C1 segment of cervical spinal cord (tissue), 14 donors: ENCODE measurements around the gene GZF1.
"Not testable (repeated sequence)": the region's sequence is repeated elsewhere in the genome, so short reads cannot be mapped to it uniquely, and the experiment has no call there.

Experiments used
- DNase-seq, 14 donors: peaks; one replicate each; lab custom pipeline; 2025; lab: John Stamatoyannopoulos, UW

GZF1 gene

DNA sequence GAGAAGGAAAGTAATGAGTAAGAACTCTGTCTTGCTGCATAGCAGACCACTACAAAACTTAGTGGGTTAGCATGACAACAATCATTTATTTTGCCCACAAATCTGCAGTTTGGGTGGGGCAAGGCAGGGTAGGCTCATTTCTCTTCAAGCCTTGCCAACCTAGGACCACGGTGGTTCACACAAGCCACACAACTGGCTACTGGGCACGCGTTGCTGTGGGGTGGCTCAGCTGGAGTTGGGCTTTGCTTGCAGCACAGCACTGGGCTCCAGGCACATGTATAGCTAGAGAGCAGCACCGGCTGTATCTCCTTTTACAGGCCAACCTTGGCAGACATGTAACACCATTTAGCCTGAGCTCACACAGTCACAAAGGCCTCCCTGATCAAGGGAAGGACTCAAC is 16.0 kb upstream of the GZF1 start:
- DNase-seq, result no peak

DNA sequence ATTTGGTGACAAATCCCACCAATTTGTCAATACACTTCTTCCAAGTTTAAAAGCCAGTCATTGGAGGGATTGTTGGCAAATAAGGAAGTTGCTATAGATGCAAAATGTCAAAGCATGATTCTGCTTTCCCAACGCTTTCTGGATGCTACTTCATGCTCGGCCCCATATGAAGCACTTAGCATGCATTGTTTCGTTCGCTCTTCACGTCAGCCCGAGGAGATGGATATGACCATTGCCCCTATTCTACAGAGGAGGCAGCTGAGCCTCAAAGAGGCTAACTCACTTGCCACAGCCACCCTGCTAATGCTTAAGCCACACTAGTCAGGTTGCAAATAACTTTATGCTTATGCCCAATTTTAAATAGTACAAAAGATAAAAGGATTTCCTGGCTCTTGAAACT is 14.2 kb upstream of the GZF1 start:
- no peak for DNase-seq

DNA sequence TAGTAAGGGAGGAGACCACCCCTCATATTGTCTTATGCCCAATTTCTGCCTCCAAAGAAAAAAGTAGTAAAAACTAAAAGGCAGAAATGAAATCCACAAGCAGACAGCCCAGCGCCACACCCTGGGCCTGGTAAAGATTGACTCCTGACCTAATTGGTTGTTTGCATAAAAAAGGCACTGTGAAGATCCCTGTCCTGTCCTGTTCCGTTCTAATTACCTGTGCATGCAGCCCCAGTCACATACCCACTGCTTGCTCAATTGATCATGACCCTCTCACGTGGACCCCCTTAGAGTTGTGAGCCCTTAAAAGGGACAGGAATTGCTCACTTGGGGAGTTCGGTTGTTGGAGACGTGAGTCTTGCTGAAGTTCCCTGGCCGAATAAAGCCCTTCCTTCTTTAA is 13.5 kb upstream of the GZF1 start:
- DNase-seq, result not testable (repeated sequence)

DNA sequence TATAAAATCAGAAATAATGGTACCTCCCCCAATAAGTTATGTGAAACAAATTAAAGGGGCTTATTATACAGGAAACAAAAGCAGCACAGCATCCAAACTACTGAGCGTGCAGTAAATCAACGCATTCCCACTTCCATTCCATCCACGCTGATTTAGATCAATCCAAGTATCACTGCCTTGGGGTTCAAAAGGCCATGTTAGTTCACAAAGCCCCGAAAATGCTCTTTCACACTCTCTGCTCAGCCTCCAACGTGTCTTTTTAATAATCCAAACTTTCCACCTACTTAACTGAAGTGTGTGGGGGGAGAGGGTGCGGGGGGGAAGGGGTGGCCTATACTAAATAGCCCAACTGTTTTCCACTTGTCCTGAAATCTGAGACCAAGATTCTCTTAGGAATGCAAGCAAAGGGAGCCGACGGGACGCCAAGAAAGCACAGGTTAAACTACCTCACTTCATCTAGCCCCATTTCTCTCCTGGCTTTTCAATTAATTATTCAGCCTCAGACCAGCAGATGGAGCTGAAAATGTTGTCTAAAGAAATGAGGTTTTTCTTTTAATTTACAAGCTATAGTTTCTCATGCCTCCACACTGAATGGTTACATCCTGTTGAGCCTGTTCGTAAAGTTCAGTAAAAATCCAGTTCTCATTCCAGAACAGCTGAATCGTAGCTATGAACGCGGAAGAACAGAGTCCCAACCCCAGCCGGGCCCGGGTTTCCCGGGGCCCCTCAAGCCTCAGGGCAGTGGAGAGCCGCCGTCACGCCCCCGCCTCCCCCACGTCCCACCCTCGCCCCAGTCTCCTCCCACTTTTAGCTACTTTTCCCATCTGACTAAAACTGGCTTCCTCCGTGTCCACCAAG is 12.4 kb upstream of the GZF1 start:
- peak in 8 of 14 donors; percentile 54 to 93 (median 88) for DNase-seq

DNA sequence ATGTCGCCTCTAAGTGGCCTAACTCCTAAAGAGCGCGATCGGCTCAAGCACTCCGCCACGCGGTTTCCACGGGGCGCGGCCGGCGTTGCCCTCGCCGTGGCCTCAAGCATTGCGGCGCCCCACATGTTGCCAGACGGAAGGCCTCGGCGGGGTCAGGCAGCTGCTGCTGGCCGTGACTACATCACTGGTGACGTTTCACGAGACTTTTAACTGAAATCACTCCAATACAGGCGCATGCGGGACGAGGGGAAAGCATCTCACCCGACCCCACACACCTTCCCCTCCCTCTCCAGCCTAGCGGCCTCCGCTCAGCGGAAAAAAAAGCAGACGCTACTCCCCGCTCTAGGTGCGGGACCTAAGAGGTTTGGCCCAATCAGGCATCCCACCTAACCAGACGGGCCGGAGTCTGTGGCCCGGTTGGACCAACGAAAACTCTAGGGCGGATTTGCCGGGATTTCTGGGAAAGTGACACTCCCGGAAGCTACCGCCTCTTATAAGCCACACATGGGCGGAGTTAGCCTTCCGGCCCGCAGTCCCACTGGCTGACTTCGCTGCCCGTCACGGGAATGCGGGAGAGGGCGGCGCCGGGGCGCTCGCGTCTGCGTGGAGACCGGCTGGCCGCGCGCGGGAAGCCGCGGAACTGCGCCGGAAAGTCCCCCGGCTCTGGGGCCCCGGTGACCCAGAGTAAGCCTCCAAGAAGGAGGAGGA is 11.6 kb upstream of the GZF1 start, which contains the start of gene NXT1:
Gene NXT1 (plus strand): TSS at position 596 of the 708 bp plus-strand sequence. CDS start 3,251 bp downstream, outside the sequence.
- DNase-seq, result peak; percentile 76 to 99 (median 95)

DNA sequence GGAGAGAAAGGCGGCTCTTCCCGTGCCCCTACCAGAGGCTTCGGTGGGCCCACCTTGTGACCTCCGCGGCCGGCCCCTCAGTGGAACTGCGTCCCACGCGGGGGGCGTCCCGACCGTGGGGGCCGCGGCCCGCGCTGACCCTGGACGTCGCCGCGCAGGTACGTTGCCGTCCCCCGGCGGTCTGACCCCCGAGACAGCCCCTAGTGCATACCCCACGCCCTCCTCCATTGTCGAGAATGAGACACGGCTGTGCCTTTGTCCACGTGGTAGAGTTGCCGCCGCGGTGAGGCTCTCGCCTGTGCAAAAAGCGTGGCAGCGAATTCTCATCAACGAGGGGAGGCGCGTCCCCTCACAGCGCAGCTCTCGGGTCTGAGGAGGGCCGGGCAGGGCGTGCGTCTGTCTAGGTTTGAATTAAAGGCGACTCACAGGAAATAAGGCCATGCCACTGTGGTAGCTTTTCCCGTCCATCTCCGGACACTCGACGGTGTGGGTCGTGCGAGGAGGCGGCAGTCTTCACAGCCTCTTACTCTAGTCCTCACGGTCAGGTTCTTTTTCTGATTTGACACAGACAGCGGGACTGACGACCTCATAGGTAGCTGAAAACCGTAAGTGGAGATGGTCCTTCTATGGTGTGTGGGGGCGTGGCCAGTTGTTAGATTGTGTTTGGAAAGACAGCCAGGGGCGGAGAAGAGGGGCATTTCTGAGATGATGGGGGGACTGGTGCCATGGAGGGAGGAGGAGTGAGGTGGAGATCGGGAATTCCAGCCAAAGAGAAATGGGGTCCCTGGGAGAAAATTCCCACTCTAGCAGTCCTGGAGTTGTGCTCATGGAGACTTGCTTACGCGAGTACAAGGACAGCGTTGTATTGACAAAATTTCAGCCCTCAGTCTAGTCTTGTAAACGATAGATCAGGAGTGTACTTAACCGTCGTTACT is 10.8 kb upstream of the GZF1 start:
- DNase-seq, result peak in 11 of 14 donors; percentile 23 to 69 (median 49)

DNA sequence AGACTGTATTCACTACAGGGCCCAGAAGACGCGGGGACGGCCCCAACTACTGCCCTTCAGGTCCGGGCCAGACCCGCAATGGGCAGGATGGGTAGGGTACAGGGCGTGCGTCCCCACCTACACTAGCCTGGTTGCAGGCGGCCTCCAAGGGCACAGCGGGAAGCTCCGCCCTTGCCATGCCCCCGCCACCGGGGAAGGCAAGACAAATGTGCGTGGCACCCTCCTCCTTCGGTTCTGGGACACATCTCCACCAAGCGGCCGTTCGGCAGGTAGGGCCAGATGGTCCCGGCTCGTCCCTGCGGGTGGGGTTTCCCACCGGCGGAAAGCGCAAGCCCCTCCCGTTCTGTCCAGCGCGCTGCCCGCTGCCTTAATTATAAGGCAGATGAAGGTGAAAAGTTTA is 5.8 kb upstream of the GZF1 start:
- no peak for DNase-seq

DNA sequence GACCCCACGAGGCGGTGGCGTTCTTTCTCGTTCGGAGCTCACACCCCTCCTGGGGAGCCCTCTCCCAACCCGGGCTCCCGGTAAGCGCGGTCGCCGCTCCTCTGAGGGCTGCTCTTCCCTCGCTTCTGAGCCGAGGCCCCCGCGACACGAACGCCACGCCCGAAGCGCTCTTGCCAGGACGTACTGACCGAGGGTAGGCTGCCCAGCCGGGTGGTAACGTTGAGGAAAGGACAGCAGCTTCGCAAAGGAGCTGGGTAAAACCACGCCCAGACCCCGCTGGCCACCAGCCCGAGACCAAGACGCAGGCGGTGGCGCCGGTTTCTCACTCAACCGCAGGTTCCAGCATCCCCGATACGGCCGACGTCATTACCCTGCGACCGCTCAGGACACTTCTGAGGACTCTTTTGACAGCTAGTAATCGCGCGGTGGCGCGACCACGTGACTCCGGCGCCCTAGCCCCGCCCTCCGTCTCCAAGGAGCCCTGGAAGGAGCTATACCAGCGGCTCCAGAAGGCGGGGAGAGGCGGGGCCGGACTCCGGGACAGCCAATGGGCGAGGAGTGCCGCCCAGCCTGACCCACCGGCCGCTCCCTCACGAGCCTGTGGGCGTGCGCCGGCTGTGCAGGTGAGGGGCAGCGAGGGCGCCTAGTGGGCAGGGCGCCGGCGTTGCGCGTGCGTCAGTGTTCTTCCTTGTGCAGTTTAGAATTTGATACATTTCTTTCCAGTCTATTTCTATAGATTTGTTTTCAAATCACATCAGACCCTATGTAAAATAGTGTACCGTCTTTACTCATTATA is 4.0 kb upstream of the GZF1 start:
- DNase-seq, result peak; percentile 87 to 100 (median 98)

DNA sequence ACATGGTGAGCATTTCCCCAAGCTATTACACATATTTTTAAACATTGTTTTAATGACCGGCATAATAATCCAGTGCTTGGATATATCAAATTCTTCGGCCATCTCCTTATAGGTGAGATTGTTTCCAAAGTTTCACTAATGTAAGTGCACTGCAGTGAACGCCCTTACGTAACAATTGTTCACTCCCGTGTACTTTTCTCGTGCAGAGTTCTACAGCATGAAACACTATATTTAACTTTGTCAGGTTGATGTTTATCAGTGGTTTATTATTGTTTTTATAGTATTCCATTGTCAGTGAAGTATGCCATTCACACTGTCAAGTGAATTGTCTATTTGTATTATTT is 3.4 kb upstream of the GZF1 start:
- no peak for DNase-seq

DNA sequence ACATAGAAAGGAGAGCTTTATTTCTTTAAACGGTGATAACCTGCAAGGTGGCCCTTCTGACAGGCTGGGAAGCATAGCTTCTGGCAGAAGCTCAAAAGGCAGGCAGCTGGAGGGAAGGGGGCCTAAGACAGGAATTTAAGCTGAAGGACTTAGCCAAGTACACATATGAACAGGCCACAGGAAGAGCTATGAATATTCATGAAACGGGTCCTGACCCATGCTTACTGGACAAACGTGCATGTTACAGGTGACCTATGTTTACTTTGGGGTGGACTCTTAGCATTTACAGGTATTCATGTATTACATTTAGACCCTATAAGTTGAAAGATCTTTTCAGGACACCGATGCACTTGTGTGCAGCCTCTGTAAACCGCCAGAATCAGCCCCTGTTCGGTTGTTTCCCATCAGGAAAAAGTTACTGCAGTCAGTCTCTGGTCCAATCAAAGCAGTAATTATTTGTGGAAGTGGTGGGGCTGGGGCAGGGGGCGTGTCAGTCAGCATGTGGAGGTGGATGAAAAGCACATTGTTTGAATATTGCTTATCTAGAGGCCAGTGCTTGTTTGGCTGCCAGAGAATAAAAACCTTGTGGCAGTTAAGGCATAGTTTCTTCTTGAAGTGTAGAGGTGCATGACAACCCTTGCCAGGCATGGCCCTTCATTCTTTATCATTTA is 2.9 kb upstream of the GZF1 start:
- DNase-seq, result no peak

DNA sequence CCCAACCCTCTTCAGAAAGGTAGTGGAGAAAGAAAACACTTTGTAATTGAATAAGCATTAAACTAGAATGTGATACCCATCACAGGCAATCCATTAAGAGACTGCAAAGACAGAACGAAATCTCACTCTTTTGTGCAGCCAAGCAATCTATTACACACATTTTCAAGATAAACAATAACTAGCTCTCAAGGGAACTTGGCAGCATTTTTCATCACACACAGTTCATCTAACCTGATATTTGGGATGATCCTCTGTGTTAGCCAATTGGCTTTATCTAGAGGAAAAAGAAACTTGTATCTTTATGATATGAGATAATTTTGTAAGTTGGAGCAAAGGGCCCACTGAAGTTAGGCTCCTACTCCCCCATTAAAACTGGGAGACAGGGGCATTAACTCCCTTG is 1.5 kb upstream of the GZF1 start:
- DNase-seq, result no peak

DNA sequence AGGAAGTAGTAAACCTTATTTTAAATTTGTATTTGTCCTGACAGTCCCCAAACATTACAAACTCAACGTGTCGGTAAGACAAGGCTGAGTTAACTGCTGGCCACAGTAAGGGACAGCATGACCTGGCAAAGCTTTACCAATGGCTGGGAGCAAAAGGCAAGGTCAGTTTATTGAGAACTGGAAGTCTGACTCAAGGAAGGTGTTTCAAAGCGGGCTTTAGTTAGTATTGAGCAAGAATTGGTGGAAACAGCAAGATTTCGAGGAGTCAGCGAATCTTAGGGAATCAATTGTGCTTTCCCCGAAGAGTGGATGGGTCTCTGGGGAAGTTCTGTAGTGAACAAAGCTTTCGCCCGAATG is 885 bp upstream of the GZF1 start:
- peak in 2 of 14 donors; percentile 28 to 51 for DNase-seq

DNA sequence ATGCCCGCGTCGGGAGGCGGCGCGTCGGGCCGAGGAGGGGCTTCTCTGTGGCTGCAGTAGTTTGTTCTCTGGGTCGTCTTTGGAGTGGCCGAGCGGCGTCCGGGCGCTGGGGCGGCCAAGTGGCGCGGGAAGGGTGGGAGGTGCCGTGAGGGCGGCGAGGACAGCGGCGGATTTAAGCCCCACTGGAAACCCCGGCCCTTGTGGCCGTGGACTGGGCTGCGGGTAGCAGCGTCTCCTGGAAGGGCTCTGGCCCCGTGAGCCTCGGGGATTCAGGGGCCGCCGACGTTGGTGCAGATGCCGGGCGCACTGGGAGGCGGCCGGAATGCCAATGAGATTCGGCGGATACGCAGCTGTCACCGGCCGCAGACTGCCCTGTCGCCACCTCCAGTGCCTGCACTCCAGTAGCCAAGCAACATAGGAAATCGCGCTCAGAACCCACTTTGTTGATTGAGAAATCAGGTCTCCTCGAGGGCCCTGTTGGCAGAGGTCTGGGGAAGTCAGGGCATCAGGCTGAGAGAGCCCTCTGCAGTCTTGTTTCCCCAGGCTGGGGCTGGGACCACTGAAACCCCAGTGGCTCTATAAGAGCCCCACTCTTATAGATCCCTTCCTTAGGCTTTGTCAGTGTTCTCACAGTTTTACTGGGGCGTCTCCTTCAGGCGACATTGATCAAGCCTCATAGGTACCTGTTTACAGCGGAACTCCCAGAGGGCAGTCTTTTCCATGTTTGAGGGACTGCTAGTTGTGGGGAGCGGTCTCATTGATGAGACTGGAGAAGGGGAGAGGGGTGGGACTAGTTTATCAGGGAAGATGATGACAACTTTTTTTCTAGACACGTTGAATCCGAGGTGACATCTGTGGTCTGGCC is 642 bp downstream of the GZF1 start:
- DNase-seq, result peak in 5 of 14 donors; percentile 50 to 74 (median 61)

DNA sequence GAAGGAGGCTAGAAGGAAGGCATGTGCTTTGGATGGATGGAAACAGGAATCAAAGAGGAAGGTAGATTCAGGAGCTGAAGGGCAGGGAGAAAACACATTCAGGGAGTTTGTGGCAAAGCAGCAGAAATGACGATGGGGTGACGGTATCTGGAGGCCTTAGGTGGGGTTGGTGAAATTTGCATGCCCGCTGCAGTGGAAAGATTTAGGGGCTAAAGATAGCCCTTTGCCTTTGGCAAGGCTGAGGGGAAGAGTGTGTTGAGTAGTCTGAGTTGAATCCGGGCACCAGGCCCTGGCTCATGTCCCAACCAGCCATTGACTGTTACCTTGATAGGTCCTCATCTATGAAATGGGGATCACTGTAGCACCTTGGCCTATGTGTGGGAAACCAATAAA is 1.3 kb downstream of the GZF1 start:
- no peak for DNase-seq

DNA sequence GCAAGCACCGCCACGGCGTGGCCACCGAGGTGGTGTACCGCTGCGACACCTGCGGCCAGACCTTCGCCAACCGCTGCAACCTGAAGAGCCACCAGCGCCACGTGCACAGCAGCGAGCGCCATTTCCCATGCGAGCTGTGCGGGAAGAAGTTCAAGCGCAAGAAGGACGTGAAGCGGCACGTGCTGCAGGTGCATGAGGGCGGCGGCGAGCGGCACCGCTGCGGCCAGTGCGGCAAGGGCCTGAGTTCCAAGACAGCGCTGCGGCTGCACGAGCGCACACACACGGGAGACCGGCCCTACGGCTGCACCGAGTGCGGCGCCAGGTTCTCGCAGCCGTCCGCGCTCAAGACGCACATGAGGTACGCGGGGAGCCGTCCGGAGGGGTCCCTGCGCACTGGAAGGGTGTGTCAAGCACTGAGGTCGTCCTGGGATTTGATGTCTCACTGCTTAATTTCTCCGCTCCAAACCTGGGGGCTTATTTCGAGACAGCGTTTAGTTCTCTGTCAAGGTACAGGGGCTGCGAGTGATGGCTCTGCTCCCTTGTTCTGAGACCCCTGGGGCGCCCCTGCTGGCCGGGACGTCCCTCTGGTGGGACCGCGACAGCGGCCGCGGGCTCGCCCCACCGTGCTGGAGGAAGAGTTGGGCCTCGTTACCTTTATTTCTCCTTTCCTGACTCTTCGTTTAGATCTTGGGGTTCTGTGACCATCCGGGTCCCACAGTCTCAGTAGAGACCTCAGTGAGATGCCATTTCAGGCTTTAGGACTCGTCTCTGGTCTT is 3.6 kb downstream of the GZF1 start:
- DNase-seq, result no peak

DNA sequence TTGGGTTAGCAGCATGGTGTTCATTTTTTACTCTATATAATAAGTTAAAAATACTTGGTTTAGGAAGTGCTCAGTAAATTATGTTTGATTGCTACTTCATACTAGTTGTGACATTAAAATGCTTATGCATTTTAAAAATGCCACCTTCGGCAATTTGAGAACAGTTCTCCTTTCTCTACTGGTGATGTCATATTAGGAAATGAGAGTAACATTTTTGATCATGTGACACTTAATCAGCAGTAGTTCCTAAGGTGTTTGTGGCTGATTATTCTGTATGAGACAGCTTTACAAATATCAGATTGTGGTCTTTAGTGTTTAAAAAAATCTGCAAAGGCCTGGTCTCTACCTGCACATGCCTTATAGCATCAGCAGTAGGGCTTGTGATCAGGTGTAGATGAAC is 4.4 kb downstream of the GZF1 start:
- no peak for DNase-seq

DNA sequence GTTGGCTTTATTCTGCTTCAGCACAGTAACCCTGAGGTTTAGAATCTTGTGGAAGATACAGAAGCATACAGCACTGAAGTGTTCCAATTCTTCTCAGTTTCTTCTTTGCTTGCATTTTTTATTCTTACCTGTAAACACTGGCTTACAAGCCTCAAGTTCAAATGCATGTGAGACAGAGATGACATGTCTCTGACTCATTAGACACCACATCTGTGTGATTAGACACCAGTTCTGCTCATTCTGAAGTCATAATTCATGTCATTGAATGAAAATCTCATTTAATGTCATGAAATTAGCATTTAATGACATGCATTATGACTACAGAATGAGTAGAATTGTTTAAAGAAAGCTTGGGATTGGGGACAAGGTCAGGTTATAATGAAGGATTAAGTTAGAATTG is 5.8 kb downstream of the GZF1 start:
- DNase-seq, result no peak

DNA sequence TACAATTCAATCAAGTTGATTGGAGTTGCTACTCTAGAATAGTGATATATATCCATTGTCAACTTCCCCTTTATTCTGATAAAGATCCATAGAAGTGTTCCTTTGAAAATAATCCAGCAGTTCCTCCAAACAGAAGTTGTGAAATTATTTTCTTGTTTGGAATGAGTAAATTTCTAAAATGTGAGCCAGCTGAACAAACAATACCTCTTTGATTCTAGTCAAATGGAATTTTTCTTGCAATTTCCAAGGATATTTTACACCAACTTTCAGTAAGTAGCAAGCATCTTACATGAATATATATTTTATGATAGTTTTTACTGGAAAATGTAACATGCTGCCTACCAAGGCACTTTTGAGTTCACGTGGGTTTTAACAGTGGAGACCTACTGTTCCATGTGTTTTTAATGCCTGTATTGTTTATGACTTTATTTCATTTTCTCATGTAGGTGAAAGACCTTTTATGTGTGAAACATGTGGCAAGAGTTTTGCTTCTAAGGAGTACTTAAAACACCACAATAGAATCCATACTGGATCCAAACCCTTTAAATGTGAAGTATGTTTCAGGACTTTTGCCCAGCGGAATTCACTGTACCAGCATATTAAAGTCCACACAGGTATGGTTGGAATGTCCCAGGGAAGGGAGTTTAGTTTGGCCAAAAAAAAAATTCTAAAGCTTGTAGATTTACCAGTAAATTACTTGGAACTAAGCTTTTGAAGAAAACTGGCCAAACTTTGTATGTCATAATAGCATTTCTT is 6.5 kb downstream of the GZF1 start:
- DNase-seq, result no peak
